ENCODE measurements around the gene SLC11A1.

DNA sequence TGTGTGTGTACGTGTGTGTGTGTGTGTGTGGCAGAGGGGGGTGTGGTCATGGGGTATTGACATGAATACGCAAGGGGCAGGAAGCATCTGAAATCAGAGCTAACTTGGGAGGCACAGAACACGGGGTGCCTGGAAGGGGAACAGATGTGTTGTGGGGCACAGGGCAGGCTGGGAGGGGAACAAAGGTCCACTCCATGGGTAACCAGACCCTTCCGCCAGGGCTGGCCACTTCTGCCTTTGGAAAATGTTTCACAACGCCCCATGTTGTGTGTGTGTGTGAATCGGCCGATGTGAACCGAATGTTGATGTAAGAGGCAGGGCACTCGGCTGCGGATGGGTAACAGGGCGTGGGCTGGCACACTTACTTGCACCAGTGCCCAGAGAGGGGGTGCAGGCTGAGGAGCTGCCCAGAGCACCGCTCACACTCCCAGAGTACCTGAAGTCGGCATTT, at the start of gene SLC11A1:
- TF ChIP-seq CTCF (IDR thresholded peaks at IDR 0.05; ENCODE audit: poor library complexity) = no peak
- no peak for TF ChIP-seq EZH2 (IDR thresholded peaks at IDR 0.05; ENCODE audit: borderline replicate concordance)
- TF ChIP-seq EZH2phosphoT487 (IDR thresholded peaks at IDR 0.05; ENCODE audit: low read depth, severe bottlenecking, unreplicated experiment) = no peak
